Femur (tissue), 1 donor: ENCODE measurements around the gene FAM83C.

Experiments
- DNase-seq: peaks from one replicate; pipeline ENCODE4 v3.0.0-alpha.2; 2017

The FAM83C gene

GRCh38 chr20:35283441-35284266, 8.6 kb downstream of the FAM83C start:
- DNase-seq: no peak

DNA sequence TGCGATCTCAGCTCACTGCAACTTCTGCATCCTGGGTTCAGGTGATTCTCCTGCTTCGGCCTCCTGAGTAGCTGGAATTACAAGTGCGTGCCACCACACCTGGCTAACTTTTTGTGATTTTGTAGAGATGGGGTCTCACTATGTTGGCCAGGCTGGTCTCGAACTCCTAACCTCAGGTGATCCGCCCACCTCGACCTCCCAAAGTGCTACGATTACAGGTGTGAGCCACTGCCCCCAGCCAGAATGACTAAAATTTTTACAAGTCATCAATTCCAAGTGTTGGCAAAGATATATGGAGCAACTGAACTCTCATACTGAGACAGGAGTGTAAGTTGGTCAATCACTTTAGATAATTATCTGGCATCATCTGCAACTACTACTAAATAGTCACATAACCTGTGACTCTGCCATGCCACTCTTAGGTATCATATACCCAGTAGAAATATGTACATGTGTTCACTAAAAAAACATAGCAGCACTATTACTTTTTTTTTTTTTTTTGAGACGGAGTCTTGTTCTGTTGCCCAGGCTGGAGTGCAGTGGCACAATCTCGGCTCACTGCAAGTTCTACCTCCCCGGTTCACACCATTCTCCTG, 10.6 kb downstream of the FAM83C start:
- DNase-seq: no peak

DNA sequence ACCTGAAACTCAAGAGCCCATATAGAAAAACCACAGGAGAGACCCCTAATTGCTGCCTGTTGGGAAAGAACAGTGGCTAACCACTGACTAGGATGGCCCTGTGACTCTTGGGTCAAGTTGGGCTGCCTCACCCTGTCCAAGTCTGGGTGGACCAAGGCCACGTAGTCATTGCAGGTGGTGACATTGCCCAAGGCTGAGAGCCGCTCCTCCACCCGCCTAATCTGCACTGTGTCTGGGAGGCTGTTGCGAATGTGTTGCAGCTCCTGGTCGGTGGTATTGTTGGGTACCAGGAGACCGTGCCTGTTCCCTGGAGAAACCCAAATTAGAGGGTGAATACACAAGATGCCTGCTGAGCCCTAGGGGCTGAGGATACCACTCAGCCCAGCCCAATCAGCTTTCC, 11.7 kb downstream of the FAM83C start:
- no peak for DNase-seq

DNA sequence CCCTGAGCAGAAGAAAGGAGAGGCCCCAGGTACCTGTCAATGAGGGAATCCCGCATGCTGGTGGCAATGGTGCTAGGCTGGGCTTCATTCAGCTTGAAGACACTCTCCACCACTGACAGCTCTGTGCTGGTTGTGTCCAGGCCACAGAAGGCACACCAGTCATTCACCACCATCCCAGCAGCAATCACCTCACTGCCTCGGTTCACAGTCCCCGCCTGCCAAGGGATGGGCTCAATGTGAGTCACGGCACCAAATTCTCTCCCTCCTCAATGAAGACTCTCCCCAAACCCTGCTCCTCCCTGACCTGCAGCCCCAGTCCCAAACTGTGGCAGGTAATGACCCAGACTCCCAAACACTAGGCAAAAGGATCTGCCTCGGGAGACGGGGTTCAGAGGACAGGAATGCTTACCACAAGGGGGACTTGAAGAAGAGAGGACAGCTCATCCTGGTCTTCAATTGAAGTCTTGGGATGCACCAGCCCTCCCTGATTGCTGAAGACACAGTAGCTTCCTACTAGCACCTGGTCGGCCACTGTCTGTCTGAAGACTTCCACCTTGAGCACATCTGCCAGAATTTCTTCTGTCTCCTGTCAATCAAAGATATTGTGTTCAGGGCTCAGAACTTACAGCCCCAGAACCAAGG, 12.6 kb downstream of the FAM83C start:
- no peak for DNase-seq

DNA sequence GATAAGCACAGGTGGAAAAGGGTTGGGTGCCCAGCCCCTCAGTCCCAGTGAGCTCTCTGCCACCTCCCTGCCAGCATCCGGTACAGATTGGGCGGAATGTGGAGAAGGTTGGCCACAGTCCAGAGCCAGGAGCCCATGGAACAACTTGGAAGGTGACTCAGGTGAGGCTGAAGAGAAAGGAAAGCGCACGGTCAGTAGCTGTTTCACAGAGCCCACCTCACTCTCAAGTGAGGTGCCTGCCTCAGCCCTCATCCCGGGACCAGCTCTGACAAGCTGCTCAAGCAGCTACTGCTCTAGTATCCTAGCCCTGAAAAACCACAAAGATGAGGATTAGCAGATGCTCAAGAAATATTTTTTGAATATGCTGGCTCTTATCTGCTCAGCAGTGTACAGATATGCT, 13.2 kb downstream of the FAM83C start:
- no peak for DNase-seq

- peak; percentile 92 for DNase-seq
Measured at GRCh38 chr20:35277531-35278395, 14.5 kb downstream of the FAM83C start, which contains the start of gene MMP24OS. Gene MMP24OS (minus strand): TSS chr20:35278122. CDS start chr20:35277929, 193 bp downstream.

- DNase-seq: no peak
Measured at GRCh38 chr20:35277127-35277526, 15.1 kb downstream of the FAM83C start.

- DNase-seq: no peak
Measured at GRCh38 chr20:35276408-35276807, 15.8 kb downstream of the FAM83C start.

- DNase-seq: no peak
Measured at GRCh38 chr20:35275741-35276251, 16.4 kb downstream of the FAM83C start.

- no peak for DNase-seq
Measured at GRCh38 chr20:35274172-35275092, 17.8 kb downstream of the FAM83C start.

- no peak for DNase-seq
Measured at GRCh38 chr20:35273449-35274171, 18.6 kb downstream of the FAM83C start.

- DNase-seq: no peak
Measured at GRCh38 chr20:35271904-35272303, 20.3 kb downstream of the FAM83C start.

DNA sequence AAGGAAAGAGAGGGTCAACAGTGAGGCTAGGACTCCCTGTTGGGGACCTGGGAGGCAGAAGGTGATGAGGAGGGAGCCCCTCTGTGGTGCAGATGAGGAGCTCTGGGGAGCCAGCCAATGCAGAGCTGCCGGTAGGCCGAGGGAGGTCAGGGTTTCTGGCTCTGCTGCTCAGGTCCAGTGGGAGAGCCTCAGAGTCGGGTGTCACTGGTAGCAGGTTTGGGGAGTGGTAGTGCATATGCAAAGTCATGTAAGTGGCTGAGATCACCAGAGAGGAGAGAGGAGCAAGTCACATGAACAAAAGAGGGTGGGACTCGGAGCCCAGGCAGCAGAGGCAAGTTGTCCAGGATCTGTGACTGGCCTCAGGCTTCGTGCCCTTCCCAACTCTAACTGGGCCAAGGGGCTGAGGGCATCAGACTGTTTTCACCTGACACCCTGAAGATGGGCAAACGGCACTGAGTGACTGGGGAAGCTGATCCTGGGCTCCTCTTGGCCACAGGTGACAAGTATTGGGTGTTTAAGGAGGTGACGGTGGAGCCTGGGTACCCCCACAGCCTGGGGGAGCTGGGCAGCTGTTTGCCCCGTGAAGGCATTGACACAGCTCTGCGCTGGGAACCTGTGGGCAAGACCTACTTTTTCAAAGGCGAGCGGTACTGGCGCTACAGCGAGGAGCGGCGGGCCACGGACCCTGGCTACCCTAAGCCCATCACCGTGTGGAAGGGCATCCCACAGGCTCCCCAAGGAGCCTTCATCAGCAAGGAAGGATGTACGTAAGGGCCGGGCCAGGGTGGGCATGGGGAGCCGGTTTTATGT, 20.9 kb downstream of the FAM83C start:
- DNase-seq: no peak

GRCh38 chr20:35270021-35270902, 22.0 kb downstream of the FAM83C start:
- no peak for DNase-seq

DNA sequence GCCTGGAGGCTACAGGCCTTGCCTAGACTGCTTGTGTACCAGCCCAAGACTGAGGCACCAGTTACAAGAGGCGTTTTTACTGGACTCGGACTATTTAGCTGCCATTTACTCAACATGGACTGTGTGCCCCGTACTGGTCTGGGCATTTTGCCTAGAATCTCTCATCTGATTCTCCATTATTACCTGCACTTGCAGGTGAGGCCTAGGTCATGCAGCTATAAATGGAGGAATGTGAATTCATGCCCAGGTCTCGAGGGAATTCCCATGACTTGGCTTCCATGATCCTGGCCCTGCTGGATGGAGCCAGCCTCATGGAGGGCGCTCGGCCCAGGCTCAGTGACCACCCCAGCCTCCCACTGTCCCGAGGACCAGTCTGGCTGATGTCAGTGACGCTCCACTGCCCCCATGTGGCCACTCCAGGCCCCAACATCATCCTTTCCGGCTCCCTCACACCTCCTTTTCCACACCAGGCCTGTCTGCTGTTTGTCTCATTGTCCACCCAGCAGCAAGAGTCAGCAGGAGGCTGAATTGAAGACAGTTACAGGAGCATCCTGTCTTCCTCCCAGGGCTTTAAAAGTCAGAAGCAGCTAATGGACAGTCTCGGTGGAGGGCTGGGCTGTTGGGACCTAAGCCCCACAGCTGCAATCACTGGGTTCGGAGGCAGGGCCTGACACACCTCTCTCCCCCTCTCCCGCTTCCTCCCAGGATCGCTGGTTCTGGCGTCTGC, 23.0 kb downstream of the FAM83C start:
- peak; percentile 57 for DNase-seq

DNA sequence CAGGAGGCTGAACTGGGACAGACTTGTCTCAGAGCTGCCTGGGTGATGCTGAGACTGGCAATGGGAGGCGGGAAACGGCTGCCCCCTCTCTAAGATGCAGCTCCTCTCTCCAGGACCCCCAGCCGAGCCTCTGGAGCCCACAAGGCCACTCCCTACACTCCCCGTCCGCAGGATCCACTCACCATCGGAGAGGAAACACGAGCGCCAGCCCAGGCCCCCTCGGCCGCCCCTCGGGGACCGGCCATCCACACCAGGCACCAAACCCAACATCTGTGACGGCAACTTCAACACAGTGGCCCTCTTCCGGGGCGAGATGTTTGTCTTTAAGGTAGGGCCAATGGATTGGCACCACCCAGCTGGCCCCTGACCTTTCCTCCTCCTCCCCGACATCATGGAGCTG, 25.1 kb downstream of the FAM83C start:
- no peak for DNase-seq

DNA sequence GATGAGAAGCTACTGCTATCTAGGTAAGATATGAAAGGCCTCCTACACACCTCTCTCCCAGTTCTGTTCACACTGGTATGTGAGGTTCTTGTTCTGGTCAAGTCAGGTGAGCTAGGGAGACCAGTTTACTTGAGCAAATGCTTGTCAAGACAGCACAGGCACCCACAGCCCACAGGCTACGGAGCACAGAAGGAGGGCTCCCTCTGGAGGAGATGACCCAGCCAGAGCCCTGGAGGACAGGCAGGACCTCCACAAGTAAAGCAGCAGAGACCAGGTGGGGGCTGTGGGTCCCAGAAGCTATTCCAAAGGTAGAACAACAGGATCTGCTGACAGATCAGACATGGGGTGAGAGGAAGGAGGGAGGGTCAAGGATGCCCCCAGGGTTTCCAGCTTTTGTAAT, 27.5 kb downstream of the FAM83C start:
- DNase-seq: no peak
